Loucy (cell line): ENCODE measurements around the gene MBOAT7.

ENCODE experiments used
- EZH2phosphoT487 ChIP-seq: fragments of 200-600 bp; IDR thresholded peaks from 2 replicates; pipeline ENCODE4 v1.6.1; 2018; ENCODE audit warnings: antibody characterized with exemption, mild to moderate bottlenecking, moderate library complexity, borderline replicate concordance
- TF ChIP-seq, protein P1 (sequence below): fragments of 200-600 bp; sonication (generic); conservative IDR thresholded peaks from 2 replicates; pipeline ENCODE4 v1.5.1; 2014; ENCODE audit warnings: mild to moderate bottlenecking, antibody characterized with exemption, low read length

DNA sequence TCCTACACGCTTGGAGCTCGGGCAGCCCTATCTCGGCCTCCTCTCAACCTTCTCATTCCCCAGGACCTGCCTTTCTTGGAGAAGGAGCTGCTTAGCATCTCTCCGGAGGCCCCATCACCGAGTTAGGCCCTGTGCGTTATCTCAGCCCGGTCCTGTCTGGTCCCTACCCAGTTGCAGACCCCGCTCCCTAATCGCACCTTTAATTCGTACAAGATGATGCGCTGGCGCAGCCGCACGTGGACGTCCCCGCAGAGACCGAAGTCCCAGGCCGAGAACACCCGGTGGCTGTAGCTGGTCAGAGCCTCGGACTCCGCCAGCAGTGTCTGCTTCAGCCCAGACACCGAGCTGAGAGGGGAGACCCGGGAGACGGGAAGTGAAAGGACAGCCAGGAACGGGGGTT lies 24.2 kb downstream of the MBOAT7 start:
- TF ChIP-seq, protein P1, sequence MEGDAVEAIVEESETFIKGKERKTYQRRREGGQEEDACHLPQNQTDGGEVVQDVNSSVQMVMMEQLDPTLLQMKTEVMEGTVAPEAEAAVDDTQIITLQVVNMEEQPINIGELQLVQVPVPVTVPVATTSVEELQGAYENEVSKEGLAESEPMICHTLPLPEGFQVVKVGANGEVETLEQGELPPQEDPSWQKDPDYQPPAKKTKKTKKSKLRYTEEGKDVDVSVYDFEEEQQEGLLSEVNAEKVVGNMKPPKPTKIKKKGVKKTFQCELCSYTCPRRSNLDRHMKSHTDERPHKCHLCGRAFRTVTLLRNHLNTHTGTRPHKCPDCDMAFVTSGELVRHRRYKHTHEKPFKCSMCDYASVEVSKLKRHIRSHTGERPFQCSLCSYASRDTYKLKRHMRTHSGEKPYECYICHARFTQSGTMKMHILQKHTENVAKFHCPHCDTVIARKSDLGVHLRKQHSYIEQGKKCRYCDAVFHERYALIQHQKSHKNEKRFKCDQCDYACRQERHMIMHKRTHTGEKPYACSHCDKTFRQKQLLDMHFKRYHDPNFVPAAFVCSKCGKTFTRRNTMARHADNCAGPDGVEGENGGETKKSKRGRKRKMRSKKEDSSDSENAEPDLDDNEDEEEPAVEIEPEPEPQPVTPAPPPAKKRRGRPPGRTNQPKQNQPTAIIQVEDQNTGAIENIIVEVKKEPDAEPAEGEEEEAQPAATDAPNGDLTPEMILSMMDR = no peak
- TF ChIP-seq EZH2phosphoT487 = no peak
